SK-MEL-5 (cell line): Measurements from ENCODE around the gene LCN15. TPM values are rescaled to one million over a fixed set of nuclear protein-coding genes. Genes with fewer than 3 reads are reported as not detected.
"Not testable (repeated sequence)": the region's sequence is repeated elsewhere in the genome, so short reads cannot be mapped to it uniquely, and the experiment has no call there.

ENCODE experiments used
- DNase-seq: peaks from one replicate; pipeline ENCODE4 v3.0.0-alpha.2; 2016; ENCODE audit warnings: low read depth, low spot score
- in situ Hi-C: cut with HindIII; loops from 2 replicates; pipeline ENCODE4 v1.10.0; 2016; ENCODE audit warnings: low sequenced_read_pairs, high pct_unique_total_duplicates, low pct_unique_long_range_greater_than_20kb
- polyA plus RNA-seq, 2 experiments: library from polyadenylated mRNA; depleted of rRNA; stranded (reverse); fragments of >200 nt; gene quantifications; 2 replicates each; pipeline ENCODE4 v1.2.3, GENCODE V29; 2015
- total RNA-seq: library from RNA; depleted of rRNA; stranded (reverse); fragments of >200 nt; shearing (Covaris generic); gene quantifications from 2 replicates; pipeline ENCODE4 v1.2.3, GENCODE V29; 2014; rRNA removed

Gene LCN15
- 0.05 and 0.21 TPM in 2 replicates for total RNA-seq
- 0.11 TPM in 1 of 2 replicates, not detected in the other for polyA plus RNA-seq (2015; cell fraction: cytosol; rRNA removed)
- polyA plus RNA-seq (2015; cell fraction: nucleus; rRNA removed) = 0.07 TPM in 1 of 2 replicates, not detected in the other

- in situ Hi-C loops = no loop called here
- DNase-seq = no peak
Observed at GRCh38 chr9:136764301-136764891, at the start of gene LCN15. Gene LCN15 (minus strand): TSS chr9:136764518. CDS start chr9:136764488, 30 bp downstream.

DNA sequence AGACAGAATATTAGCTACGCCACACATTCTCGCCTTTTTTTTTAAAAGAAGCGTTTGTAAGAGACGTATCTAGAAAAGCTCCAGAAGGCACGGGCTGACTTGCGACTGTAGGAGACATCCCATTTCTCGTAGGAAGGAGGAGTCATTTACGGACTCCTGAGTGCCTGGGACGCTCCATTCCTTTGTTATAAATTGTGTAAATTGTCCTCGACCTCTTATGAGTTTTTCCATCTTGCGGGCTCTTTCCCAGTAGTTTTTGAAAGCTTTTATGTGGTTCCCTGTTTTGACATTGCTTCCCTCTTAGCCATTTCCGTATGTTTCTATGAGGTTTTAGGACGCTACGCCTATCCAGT is 44.5 kb upstream of the LCN15 start:
- no peak for DNase-seq
- in situ Hi-C loops = loop anchor here (25.0 kb wide), 1 partner anchor 129 kb away; the partner anchor contains the start of genes C8G and FBXW5

DNA sequence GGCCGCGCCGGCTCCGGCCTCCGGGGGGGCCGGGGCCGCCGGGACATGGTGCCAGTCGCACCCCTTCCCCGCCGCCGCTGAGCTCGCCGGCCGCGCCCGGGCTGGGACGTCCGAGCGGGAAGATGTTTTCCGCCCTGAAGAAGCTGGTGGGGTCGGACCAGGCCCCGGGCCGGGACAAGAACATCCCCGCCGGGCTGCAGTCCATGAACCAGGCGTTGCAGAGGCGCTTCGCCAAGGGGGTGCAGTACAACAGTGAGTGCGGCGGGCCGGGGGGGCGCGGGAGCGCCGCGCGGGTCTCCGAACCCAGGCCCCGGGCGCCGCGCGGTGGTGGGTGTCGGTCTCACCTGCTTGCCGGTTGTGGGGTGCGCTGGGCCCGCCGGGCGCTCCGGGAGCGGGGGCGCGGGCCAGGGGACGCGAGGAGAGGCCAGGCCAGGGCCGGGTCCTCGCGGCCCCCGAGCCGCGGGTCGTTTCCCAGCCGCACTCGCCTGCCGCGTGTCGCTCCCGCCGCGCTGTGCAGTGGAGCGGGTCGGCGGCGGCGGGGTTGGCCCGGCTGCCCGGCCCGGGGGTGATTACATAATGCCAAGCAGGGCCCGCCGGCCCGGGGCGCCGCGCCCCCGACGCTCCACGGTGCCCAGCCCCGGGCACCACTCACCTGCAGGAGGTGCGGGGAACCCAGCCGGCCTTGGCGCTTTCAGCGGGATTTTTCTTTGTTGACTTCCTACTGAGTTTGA is 43.9 kb upstream of the LCN15 start:
- in situ Hi-C loops = loop anchor here (25.0 kb wide), 1 partner anchor 129 kb away; the partner anchor contains the start of genes C8G and FBXW5
- no peak for DNase-seq

DNA sequence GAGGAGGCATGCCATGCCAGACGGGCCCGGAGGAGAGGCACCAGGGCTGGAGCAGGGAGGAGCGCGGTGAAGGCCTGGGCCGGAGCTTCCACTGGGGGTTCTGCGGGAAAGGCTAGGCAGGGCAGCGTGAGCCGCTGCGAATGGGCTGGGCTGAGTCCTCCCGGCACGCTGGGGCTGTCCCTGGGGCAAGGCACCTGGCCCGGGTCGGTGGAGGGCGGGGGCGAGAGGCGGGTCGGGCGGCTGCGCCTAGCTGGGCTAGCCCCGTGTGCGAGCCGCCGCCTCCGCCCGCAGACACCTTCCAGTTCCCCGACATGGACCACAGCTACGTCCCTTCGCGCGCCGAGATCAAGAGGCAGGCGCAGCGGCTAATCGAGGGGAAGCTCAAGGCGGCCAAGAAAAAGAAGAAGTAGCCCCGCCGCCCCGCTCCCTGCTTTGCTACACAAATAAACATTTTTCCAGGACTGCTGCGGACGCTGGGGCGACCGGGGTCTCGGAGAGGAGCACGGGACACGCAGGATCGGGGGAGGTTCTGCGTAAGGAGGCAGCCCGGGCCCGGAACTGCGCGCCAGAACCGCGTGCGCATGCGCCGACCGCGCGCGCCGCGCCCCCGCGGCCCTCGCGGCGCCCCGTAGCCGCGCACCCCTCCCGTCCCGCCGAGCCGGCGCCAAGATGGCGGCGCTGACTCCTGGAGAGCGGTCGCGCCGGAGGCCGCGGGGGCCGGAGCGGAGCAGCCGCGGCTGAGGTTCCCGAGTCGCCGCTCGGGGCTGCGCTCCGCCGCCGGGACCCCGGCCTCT is 43.2 kb upstream of the LCN15 start, which contains the start of gene RABL6:
RABL6 (plus strand) TSS at position 668 of the 794 bp plus-strand sequence. CDS start 249 bp downstream, outside the sequence.
- in situ Hi-C loops = loop anchor here (25.0 kb wide), 1 partner anchor 130 kb away; the partner anchor contains the start of genes C8G and FBXW5

GRCh38 chr9:136806631-136807201 is 42.4 kb upstream of the LCN15 start:
- in situ Hi-C loops = loop anchor here (25.0 kb wide), 1 partner anchor 131 kb away; the partner anchor contains the start of genes C8G and FBXW5
- no peak for DNase-seq

More for the DNA sequence above, 43.2 kb upstream of the LCN15 start, which contains the start of gene RABL6:
- peak; percentile 64 for DNase-seq

GRCh38 chr9:136806067-136806466 is 41.7 kb upstream of the LCN15 start:
- DNase-seq = no peak
- in situ Hi-C loops = loop anchor here (25.0 kb wide), 1 partner anchor 131 kb away; the partner anchor contains the start of genes C8G and FBXW5

DNA sequence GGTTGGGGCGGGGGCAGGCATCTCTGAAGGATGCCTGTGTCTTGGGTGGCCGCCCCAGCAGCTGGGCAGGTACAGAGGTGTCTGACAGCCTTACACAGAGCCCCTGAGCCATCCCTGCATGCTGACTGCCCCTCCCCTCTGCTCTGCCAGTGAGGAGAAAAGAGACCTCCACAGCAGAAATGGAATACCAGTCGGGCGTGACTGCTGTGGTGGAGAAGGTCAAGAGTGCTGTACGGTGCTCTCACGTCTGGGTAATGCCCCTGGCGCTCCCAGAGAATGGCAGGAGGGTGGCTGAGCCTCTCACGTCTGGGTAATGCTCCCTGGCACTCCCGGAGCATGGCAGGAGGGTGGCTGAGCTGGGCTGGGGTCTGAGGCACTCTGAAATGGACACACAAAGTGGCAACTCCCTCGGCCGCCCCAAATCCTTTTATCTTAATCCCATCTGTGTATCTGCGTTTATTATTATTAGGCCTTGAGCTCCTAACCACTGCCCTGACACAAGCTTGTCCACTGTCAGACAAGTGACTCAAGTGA is 41.0 kb upstream of the LCN15 start:
- in situ Hi-C loops = loop anchor here (25.0 kb wide), 1 partner anchor 132 kb away; the partner anchor contains the start of genes C8G and FBXW5
- DNase-seq = no peak

DNA sequence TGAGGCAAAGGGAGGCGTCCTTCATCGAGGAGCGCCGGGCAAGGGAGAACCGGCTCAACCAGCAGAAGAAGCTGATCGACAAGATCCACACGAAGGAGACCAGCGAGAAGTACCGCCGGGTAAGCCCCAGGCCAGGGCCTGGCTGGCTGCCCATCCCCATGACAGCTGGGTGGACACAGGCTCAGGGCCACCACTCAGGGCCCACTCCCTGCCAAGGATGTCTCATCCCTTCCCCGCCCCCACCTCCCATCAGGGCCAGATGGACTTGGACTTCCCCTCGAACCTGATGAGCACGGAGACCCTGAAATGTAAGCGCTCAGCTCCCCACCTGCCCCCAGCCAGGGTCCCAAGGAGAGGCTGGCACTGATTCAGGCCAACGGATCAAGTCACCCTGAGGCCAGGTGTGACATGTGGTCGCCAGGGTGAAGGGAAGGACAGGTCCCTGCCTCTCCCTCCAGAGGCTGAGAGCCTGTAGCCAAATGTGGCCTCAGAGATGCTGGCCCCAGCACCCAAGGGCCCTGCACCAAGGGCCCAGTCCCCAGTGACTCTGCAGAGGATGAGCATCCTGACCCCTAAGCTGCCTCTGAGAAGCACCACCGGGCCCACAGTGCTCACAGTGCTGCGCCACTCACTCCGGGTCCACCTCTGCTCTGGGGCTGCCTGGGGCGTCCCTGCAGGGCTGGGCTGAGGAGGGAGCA is 40.3 kb upstream of the LCN15 start:
- in situ Hi-C loops = loop anchor here (25.0 kb wide), 1 partner anchor 133 kb away; the partner anchor contains the start of genes C8G and FBXW5
- DNase-seq = no peak

DNA sequence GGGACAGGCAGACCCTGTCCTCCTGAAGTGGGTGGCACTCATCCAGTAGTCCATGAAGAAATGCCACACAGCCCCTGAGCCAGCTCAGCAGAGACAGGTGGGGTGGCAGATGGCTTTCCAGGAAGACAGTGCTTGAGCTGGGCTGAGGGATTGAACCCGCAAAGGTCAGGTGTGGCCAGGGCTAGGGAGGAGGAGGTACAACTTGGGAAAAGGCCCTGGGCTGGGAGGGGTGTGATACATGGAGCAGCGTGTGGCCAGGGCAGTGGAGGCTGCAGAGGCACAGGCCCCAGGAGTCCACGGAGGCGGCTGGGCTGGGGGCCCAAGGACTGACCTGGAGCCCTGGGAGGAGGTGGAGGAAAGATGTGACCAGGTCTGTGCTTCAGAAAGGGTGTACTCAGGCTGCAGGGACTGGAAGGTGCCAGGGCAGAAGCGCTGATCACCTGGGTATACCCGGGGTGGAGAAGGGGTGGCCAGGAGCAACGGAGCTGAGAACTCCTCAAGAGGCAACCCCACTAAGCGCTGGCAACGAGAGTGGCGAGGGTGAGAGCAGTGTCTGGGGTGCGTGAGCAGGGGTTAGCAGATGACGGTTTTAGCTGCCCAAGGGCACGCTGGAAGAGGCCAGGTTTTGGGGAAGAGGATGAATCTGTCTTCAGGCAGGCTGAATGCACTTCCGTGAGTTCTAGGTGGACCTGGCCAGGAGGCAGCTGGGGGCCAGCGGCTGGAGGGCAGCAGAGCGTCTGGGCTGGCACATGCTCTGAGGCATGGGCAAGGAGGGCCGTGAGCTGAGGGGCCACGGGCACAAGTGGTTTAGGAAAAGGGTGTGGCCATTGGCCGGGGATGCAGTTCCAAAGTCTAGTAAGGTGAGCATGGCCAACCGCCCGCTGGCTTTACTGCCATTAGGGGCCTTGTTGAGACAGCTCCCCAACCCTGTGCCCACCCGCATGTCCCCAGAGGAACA is 39.5 kb upstream of the LCN15 start:
- no peak for DNase-seq
- in situ Hi-C loops = loop anchor here (25.0 kb wide), 1 partner anchor 133 kb away; the partner anchor contains the start of genes C8G and FBXW5

DNA sequence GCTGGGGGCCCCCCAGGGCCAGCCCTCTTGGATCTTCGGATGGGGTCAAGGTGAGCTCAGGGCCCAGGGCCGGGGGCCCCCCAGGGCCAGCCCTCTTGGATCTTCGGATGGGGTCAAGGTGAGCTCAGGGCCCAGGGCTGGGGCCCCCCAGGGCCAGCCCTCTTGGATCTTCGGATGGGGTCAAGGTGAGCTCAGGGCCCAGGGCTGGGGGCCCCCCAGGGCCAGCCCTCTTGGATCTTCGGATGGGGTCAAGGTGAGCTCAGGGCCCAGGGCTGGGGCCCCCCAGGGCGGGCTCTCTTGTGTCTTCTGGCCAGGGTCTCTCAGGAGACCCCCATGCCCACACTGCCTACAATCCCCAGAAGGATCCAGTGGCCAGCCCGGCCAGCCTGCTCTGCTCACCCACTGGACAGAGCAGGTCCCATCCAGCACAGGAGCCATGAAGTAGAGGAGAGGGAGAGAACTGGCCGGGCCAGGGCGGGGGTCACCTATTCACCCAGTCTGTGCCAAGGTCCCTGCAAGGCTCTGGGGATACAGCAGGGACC is 38.8 kb upstream of the LCN15 start:
- not testable (repeated sequence) for DNase-seq
- in situ Hi-C loops = loop anchor here (25.0 kb wide), 1 partner anchor 134 kb away; the partner anchor contains the start of genes C8G and FBXW5

DNA sequence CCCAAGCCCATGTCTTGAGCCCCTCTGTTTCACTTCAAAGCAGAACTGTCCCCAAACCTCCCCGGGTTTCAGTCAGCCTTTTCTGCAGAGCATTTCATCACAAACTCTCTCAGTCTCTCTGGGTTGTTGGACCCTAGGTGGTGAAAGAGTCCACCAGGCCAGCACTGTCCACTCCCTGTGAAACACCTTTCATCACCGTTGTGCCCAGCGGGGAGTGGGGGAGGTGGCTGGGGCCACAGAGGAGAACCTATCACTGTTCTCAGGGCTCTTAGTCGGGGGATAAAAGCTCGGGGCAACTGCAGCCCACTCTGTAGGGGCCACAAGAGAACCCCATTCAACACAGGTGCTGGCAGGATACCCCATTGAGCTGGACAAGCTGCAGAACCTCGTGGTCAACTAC is 38.0 kb upstream of the LCN15 start:
- in situ Hi-C loops = loop anchor here (25.0 kb wide), 1 partner anchor 135 kb away; the partner anchor contains the start of genes C8G and FBXW5
- no peak for DNase-seq

DNA sequence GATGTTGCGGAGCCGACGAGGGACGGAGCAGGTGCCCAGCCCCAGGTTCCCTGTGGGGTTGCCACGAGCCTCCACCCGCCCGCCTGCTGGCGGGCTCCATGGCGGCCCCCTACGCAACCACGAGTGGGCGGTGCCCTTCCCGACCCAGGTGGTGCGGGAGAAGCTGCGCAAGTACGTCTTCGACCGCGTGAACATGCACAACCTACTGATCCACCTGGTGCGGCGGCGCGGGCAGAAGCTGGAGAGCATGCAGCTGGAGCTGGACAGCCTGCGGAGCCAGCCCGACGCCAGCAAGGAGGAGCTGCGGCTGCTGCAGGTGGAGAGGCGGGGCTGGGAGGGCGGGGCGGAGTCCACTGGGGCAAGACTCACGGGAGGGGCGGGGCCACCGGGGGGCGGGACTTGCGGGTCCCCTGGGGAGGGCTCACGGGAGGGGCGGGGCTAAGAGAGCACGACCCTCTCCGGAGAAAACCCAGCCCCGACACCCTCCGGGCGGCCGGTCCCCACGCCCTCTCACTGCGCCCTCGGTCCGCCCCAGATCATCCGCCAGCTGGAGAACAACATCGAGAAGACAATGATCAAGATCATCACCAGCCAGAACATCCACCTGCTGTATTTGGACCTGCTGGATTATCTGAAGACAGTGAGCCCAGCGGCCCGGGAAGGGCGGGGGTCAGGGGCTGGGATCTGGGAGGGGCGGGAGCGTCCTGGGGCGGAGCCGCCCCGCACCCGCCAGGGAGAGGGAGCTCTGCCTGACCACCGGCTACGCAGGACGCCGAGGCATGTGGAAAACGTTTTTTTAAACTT is 35.7 kb upstream of the LCN15 start:
- in situ Hi-C loops = loop anchor here (25.0 kb wide), 1 partner anchor 137 kb away; the partner anchor contains the start of genes C8G and FBXW5
- DNase-seq = peak; percentile 75

GRCh38 chr9:136799079-136799853 is 34.9 kb upstream of the LCN15 start:
- in situ Hi-C loops = no loop called here
- DNase-seq = no peak
